ENCODE data around the gene ZEB2. TPM values are rescaled to one million over a fixed set of nuclear protein-coding genes. Genes with fewer than 3 reads are reported as not detected.
A peak's percentile ranks its signal among the peaks of the same experiment; 100 is the strongest.

The ZEB2 gene
- total and polyA plus RNA-seq, 7 donors = 8.1 to 70.6 (median 51.0) TPM

DNA sequence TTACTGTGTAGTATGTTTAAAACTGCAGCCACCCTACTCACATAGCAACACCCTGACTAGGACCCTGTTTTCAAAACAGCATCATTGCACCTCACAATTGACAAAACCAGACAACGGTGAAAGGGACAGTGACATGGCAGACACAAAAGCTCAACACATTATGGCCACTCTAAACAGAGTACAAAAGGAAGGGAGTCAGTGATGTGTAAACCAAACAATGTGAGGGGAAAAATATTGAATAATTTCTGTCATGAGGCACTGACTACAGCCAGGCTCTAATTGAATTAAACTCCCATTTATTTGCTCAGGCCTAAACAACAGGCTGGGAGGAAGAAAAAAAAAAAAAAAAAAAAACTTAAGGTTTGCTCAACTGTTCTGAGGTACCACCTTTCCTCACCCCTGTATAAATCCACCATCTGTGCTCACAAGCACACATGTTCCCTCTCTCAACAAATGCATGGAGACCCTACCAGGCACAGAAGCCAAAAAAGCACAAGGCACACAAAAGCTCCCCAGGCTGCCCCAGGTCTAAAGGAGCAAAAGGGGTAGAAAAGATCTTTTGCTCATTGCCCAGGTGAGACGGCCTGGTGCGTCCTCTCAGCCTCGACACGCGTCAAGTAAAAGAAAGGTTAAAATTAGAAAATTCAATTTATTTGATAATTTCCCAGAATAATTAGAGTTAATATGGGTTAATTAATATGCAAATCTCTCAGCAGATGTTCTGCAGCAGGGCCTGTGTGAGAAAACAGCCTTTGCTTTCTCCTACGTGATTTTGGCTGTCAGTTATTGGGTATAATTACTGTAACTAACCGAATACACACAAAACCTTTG, 80.9 kb downstream of the ZEB2 start:
- TF ChIP-seq, protein P1, sequence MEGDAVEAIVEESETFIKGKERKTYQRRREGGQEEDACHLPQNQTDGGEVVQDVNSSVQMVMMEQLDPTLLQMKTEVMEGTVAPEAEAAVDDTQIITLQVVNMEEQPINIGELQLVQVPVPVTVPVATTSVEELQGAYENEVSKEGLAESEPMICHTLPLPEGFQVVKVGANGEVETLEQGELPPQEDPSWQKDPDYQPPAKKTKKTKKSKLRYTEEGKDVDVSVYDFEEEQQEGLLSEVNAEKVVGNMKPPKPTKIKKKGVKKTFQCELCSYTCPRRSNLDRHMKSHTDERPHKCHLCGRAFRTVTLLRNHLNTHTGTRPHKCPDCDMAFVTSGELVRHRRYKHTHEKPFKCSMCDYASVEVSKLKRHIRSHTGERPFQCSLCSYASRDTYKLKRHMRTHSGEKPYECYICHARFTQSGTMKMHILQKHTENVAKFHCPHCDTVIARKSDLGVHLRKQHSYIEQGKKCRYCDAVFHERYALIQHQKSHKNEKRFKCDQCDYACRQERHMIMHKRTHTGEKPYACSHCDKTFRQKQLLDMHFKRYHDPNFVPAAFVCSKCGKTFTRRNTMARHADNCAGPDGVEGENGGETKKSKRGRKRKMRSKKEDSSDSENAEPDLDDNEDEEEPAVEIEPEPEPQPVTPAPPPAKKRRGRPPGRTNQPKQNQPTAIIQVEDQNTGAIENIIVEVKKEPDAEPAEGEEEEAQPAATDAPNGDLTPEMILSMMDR (IDR thresholded peaks at IDR 0.05) = no peak
- no peak for TF ChIP-seq EP300 (IDR thresholded peaks at IDR 0.05)
- TF ChIP-seq POLR2AphosphoS5 (IDR thresholded peaks at IDR 0.05) = no peak
- no peak for TF ChIP-seq POLR2A (IDR thresholded peaks at IDR 0.05)
- WGBS, 2 donors = 86 to 91% methylated on average over 8 of the region's 8 CpGs
- Histone ChIP-seq H3K9me3 (no peaks in the 10 kb centered on the region), H3K4me1 (peaks cover 0 to 10% (median 2%) of the 10 kb centered on the region in 4 donors), H3K27me3 (no peaks in the 10 kb centered on the region), H3K4me3 (no peak overlapping the region), H3K27ac (peak overlapping the region in 1 of 4 donors; percentile 24), H3K36me3 (no peaks in the 10 kb centered on the region)
- DNase-seq = no peak
- intact Hi-C loops (cut with DNase I) = no loop called here

GRCh38 chr2:144437636-144438035, 82.3 kb downstream of the ZEB2 start:
- Histone ChIP-seq H3K4me1 (peaks cover 0 to 13% (median 5%) of the 10 kb centered on the region in 4 donors), H3K27me3 (no peaks in the 10 kb centered on the region), H3K9me3 (no peaks in the 10 kb centered on the region), H3K4me3 (no peak overlapping the region), H3K27ac (peak overlapping the region in 1 of 4 donors; percentile 22), H3K36me3 (no peaks in the 10 kb centered on the region)
- TF ChIP-seq POLR2AphosphoS5 (IDR thresholded peaks at IDR 0.05) (no peak), EP300 (IDR thresholded peaks at IDR 0.05) (no peak)
- no peak for DNase-seq
- 11 to 43% methylated on average over 4 of the region's 4 CpGs for WGBS, 2 donors
- intact Hi-C loops (cut with DNase I) = no loop called here

DNA sequence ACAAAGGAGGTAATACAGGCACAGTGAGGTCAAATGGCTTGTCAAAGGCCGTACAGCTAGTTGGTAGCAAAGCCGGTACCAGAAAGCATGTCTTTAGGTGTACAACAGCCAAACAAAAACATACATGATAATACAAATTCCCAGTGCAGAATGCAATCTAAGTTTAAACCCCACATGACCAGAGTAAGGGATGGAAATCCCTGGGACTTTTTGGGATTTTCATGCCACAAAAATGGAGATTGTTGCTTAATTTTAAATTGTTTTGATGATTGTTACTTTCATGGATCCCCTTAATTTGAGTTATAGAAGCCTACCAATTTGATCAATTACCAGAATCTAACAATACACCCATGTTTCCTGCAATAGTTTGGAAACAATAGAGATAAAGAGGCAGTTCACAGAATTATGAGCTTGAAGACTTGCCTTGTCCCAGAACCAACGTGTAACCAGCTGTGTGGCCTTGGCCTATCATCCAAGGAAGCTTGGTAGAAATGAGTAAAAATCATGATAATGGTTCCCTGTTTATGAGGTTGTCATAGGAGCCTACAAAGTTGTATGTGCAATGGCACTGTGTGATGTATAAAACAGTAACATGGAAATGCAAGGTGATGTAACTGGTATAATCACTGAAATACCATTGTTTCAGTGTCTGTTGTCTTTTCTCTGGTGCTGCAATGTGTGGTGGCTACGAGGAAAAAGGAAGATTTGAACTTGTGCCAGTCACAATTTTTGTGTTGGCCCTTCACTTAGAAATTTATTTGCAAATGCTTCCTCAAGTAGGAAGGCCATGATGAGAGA, 85.3 kb downstream of the ZEB2 start:
- H3K9me3 ChIP-seq = no peaks in the 10 kb centered on the region
- H3K4me3 ChIP-seq = no peak overlapping the region
- intact Hi-C loops (cut with DNase I) = no loop called here
- TF ChIP-seq, protein P1 (IDR thresholded peaks at IDR 0.05) = no peak
- no peak for TF ChIP-seq EP300 (IDR thresholded peaks at IDR 0.05)
- TF ChIP-seq POLR2A (IDR thresholded peaks at IDR 0.05) = no peak
- no peak for TF ChIP-seq POLR2AphosphoS5 (IDR thresholded peaks at IDR 0.05)
- peaks cover 0 to 17% (median 5%) of the 10 kb centered on the region in 4 donors for H3K4me1 ChIP-seq
- 76 to 84% methylated on average over 4 of the region's 4 CpGs for WGBS, 2 donors
- no peak overlapping the region for H3K27ac ChIP-seq
- DNase-seq = no peak
- H3K36me3 ChIP-seq = no peaks in the 10 kb centered on the region
- no peaks in the 10 kb centered on the region for H3K27me3 ChIP-seq

- 78 to 84% methylated on average over 1 of the region's 1 CpG for WGBS, 2 donors
- Histone ChIP-seq H3K9me3 (no peaks in the 10 kb centered on the region), H3K27me3 (no peaks in the 10 kb centered on the region), H3K27ac (peak overlapping the region in 1 of 4 donors; percentile 64), H3K36me3 (no peaks in the 10 kb centered on the region), H3K4me3 (no peak overlapping the region), H3K4me1 (peaks cover 0 to 10% (median 4%) of the 10 kb centered on the region in 4 donors)
- intact Hi-C loops (cut with DNase I) = no loop called here
- no peak for TF ChIP-seq POLR2AphosphoS5 (IDR thresholded peaks at IDR 0.05)
- TF ChIP-seq, protein P1 (IDR thresholded peaks at IDR 0.05) = no peak
- no peak for TF ChIP-seq POLR2A (IDR thresholded peaks at IDR 0.05)
- TF ChIP-seq EP300 (IDR thresholded peaks at IDR 0.05) = no peak
- no peak for DNase-seq
Measured at GRCh38 chr2:144432921-144433320, 87.0 kb downstream of the ZEB2 start.

DNA sequence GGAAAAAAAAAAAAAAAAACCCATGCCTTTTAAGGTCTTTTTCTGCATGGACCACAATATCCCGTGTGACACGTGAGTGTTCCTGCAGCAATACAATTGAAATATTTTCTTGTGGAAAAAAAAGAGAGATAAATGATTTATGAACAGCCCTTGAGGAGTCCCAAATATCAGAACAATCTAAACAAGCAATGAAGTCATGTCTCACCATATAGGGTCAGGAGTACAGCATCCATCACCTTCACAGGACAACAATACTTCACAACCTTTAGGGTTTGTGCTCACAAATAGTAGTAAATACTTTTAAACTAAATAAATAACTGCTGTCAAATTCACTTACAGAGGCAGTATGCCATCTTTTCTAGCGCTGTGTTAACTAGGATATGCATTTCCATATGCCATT, 87.9 kb downstream of the ZEB2 start:
- Histone ChIP-seq H3K36me3 (no peaks in the 10 kb centered on the region), H3K27ac (peak overlapping the region in 2 of 4 donors; percentile 51 to 64), H3K9me3 (no peaks in the 10 kb centered on the region), H3K27me3 (no peaks in the 10 kb centered on the region), H3K4me1 (peaks cover 0 to 14% (median 9%) of the 10 kb centered on the region in 4 donors), H3K4me3 (no peak overlapping the region)
- WGBS, 2 donors = 79 to 86% methylated on average over 3 of the region's 3 CpGs
- TF ChIP-seq POLR2AphosphoS5 (IDR thresholded peaks at IDR 0.05) (no peak), POLR2A (IDR thresholded peaks at IDR 0.05) (no peak), EP300 (IDR thresholded peaks at IDR 0.05) (no peak)
- TF ChIP-seq, protein P1 (IDR thresholded peaks at IDR 0.05) = no peak
- DNase-seq = no peak
- intact Hi-C loops (cut with DNase I) = no loop called here

Measured in sigmoid colon (tissue), 7 donors.